ENCODE results near the gene PYGM.

GRCh38 chr11:64703048-64703447 is 56.7 kb downstream of the PYGM start:
- no peak for TF ChIP-seq CTCF (conservative IDR thresholded peaks at IDR 0.05; ENCODE audit: low read length)
- no peak for TF ChIP-seq EZH2phosphoT487 (IDR thresholded peaks at IDR 0.05; ENCODE audit: borderline replicate concordance, low read depth, low read length)

Measured in OCI-LY7 (cell line).